Gastrocnemius medialis (tissue), 4 donors: ENCODE results near the gene CHRNA4. TPM values are rescaled to one million over a fixed set of nuclear protein-coding genes. Genes with fewer than 3 reads are reported as not detected.

Experiments
- ATAC-seq, 2 donors: fragments of 150-250 bp; one replicate each; pipeline ENCODE4 v1.9.1; 2016
- DNase-seq, 2 donors: peaks; one replicate each; pipeline ENCODE4 v3.0.0-alpha.2; 2019
- H3K27ac ChIP-seq, 4 donors: fragments of 200-600 bp; sonication (generic); 1 replicate in 1 of 4; 2 replicates in 3 of 4; pipeline ENCODE4 v1.5.1; 2016 to 2018; ENCODE audit warnings: mild to moderate bottlenecking in 2 of 4, moderate library complexity in 1 of 4
- H3K27me3 ChIP-seq, 3 donors: fragments of 200-600 bp; sonication (generic) in 2 of 3; 1 replicate in 1 of 3; 2 replicates in 2 of 3; pipeline versions ENCODE4 v1.5.1 to v1.6.0; 2016 to 2019; ENCODE audit warnings: mild to moderate bottlenecking in 1 of 3, moderate library complexity in 1 of 3
- H3K36me3 ChIP-seq, 2 donors: fragments of 200-600 bp; sonication (generic) in 1 of 2; one replicate each; pipeline ENCODE4 v1.5.1; 2017 to 2018
- H3K4me1 ChIP-seq, 2 donors: fragments of 200-600 bp; sonication (generic) in 1 of 2; one replicate each; pipeline ENCODE4 v1.5.1; 2016 to 2017; ENCODE audit warnings: mild to moderate bottlenecking in 2 of 2
- H3K4me3 ChIP-seq, 4 donors: fragments of 200-600 bp; sonication (generic) in 3 of 4; 1 replicate in 1 of 4; 2 replicates in 3 of 4; pipeline ENCODE4 v1.5.1; 2016 to 2019; ENCODE audit warnings: mild to moderate bottlenecking in 2 of 4
- H3K9me3 ChIP-seq, 3 donors: fragments of 200-600 bp; sonication (generic) in 2 of 3; 1 replicate in 1 of 3; 2 replicates in 2 of 3; pipeline ENCODE4 v1.5.1; 2016 to 2019
- POLR2A ChIP-seq, 2 donors: fragments of 450-650 bp; IDR thresholded peaks; one replicate each; pipeline ENCODE4 v1.6.1; 2017; ENCODE audit warnings: antibody characterized with exemption in 2 of 2, mild to moderate bottlenecking in 2 of 2, moderate library complexity in 2 of 2
- in situ Hi-C, 4 donors: fragments of 200-750 bp; cut with MboI; loops; one replicate each; pipeline versions ENCODE4 v1.15.0 to v1.8.0; 2017; ENCODE audit warnings: low sequenced_read_pairs in 4 of 4
- intact Hi-C: fragments of 100-400 bp; cut with DNase I; formaldehyde crosslinking; loops from one replicate; pipeline ENCODE4 v1.15.1; 2023; ENCODE audit warnings: low total_unique reads
- total RNA-seq, 4 donors: library from RNA; depleted of rRNA; stranded (reverse); fragments of >200 nt; gene quantifications; one replicate each; pipeline versions ENCODE4 v1.1.0 to v1.2.3, GENCODE V29; 2016
- TF ChIP-seq, protein P1 (sequence below), 5 experiments: fragments of 450-650 bp in 3 of 5; fragments of 200-600 bp in 2 of 5; sonication (generic) in 2 of 5; IDR thresholded peaks in 4 of 5; conservative IDR thresholded peaks in 1 of 5; 1 replicate in 4 of 5; 2 replicates in 1 of 5; pipeline ENCODE4 v1.5.1; 2016 to 2019; ENCODE audit warnings: antibody characterized with exemption in 5 of 5, mild to moderate bottlenecking in 3 of 5, moderate library complexity in 3 of 5

The CHRNA4 gene
- total RNA-seq, 4 donors from 2014 or later: not detected

- no peak for ATAC-seq
- Histone ChIP-seq H3K4me3 (no peak overlapping the region), H3K27ac (no peak overlapping the region), H3K36me3 (no peaks in the 10 kb centered on the region), H3K9me3 (no peaks in the 10 kb centered on the region), H3K4me1 (peaks cover 0 to 4% of the 10 kb centered on the region in 2 donors), H3K27me3 (peaks cover 21 to 31% (median 24%) of the 10 kb centered on the region in 3 donors)
- TF ChIP-seq, protein P1, sequence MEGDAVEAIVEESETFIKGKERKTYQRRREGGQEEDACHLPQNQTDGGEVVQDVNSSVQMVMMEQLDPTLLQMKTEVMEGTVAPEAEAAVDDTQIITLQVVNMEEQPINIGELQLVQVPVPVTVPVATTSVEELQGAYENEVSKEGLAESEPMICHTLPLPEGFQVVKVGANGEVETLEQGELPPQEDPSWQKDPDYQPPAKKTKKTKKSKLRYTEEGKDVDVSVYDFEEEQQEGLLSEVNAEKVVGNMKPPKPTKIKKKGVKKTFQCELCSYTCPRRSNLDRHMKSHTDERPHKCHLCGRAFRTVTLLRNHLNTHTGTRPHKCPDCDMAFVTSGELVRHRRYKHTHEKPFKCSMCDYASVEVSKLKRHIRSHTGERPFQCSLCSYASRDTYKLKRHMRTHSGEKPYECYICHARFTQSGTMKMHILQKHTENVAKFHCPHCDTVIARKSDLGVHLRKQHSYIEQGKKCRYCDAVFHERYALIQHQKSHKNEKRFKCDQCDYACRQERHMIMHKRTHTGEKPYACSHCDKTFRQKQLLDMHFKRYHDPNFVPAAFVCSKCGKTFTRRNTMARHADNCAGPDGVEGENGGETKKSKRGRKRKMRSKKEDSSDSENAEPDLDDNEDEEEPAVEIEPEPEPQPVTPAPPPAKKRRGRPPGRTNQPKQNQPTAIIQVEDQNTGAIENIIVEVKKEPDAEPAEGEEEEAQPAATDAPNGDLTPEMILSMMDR (IDR thresholded peaks at IDR 0.05 in 4 of 5, conservative IDR thresholded peaks at IDR 0.05 in 1 of 5): no peak
- TF ChIP-seq POLR2A (IDR thresholded peaks at IDR 0.05): no peak
- in situ Hi-C loops: no loop called here
- intact Hi-C loops: no loop called here
- no peak for DNase-seq
Measured at GRCh38 chr20:63372971-63373885, 12.1 kb upstream of the CHRNA4 start.

GRCh38 chr20:63371291-63371865 is 10.2 kb upstream of the CHRNA4 start:
- Histone ChIP-seq H3K9me3 (no peaks in the 10 kb centered on the region), H3K27me3 (peaks cover 9 to 17% (median 9%) of the 10 kb centered on the region in 3 donors), H3K4me3 (no peak overlapping the region), H3K27ac (no peak overlapping the region), H3K36me3 (no peaks in the 10 kb centered on the region), H3K4me1 (peaks cover 0 to 4% of the 10 kb centered on the region in 2 donors)
- ATAC-seq (no peak), DNase-seq (no peak)
- TF ChIP-seq, protein P1 (IDR thresholded peaks at IDR 0.05 in 4 of 5, conservative IDR thresholded peaks at IDR 0.05 in 1 of 5): no peak
- no peak for TF ChIP-seq POLR2A (IDR thresholded peaks at IDR 0.05)
- intact Hi-C loops: no loop called here
- in situ Hi-C loops: no loop called here

DNA sequence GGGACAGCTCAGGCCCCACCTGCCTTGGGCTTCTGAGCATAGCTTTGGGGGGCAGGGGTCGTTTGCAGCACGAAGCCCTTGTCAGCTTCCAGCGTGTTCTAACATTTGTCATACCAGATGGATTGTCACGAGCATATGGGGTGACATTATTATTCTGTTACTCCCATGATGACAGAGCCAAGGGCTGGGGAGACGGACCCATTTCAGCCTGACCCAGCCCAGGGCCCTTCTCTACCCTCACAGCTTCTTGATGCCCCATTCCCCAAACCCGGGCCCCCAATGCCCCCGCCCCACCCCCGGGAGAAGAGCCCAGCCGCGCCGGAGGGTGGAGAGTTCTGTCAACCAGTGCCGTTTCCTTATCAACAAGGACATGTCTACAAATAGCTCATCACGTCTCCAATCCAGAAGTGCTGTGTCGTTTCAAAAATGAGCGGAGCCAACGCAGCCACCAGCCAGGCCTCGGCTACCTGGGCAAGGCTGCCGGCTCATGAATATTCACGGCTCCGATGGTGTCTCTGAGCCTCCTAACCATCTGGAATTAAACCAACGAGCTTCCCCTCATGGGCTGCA is 9.6 kb upstream of the CHRNA4 start:
- no peak for TF ChIP-seq POLR2A (IDR thresholded peaks at IDR 0.05)
- TF ChIP-seq, protein P1 (IDR thresholded peaks at IDR 0.05 in 4 of 5, conservative IDR thresholded peaks at IDR 0.05 in 1 of 5): no peak
- Histone ChIP-seq H3K27me3 (peaks cover 5 to 14% (median 7%) of the 10 kb centered on the region in 3 donors), H3K4me1 (peaks cover 0 to 4% of the 10 kb centered on the region in 2 donors), H3K27ac (no peak overlapping the region), H3K36me3 (no peaks in the 10 kb centered on the region), H3K4me3 (no peak overlapping the region), H3K9me3 (no peaks in the 10 kb centered on the region)
- in situ Hi-C loops: no loop called here
- ATAC-seq: no peak
- intact Hi-C loops: no loop called here
- DNase-seq: no peak

GRCh38 chr20:63369724-63370617 is 8.8 kb upstream of the CHRNA4 start:
- intact Hi-C loops (no loop called here), in situ Hi-C loops (no loop called here)
- H3K4me3 ChIP-seq: no peak overlapping the region
- no peak overlapping the region for H3K27ac ChIP-seq
- TF ChIP-seq, protein P1 (IDR thresholded peaks at IDR 0.05 in 4 of 5, conservative IDR thresholded peaks at IDR 0.05 in 1 of 5): no peak
- TF ChIP-seq POLR2A (IDR thresholded peaks at IDR 0.05): no peak
- ATAC-seq (no peak), DNase-seq (no peak)
- no peaks in the 10 kb centered on the region for H3K36me3 ChIP-seq
- H3K9me3 ChIP-seq: no peaks in the 10 kb centered on the region
- H3K27me3 ChIP-seq: peaks cover 0 to 15% (median 7%) of the 10 kb centered on the region in 3 donors
- peaks cover 0 to 4% of the 10 kb centered on the region in 2 donors for H3K4me1 ChIP-seq
